OCI-LY1 (cell line): ENCODE results near the gene NPVF.

ENCODE experiments used
- EZH2 ChIP-seq: fragments of 200-600 bp; sonication (generic), shearing (Covaris generic); IDR thresholded peaks from 2 replicates; pipeline ENCODE4 v1.8.0; 2017; ENCODE audit warnings: borderline replicate concordance, mixed run types, mild to moderate bottlenecking, antibody characterized with exemption, low read length, moderate library complexity, mixed read lengths
- TF ChIP-seq, protein P1 (sequence below): fragments of 200-600 bp; sonication (generic), shearing (Covaris generic); IDR thresholded peaks from 2 replicates; pipeline ENCODE4 v1.5.1; 2017; ENCODE audit warnings: mild to moderate bottlenecking, antibody characterized with exemption, low read length, moderate library complexity, mixed read lengths

DNA sequence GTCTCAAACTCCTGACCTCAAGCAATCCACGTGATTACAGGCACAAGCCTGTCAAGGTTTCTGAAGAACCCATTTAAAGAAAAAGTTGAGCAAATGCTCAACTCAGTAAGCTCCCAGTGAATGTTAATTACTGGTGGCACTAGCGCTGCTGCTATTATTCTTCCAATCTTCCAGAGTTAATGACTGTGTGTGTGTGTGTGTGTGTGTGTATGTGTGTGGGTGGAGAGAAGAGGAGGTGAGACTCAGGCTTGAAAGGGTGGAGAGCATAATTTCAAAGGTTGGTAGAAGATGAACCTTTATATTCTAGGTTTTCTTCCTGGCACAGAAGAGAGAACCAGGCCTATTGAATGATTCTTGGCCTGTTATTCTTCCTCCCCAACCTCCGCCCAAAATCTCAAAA is 11.6 kb upstream of the NPVF start:
- TF ChIP-seq, protein P1, sequence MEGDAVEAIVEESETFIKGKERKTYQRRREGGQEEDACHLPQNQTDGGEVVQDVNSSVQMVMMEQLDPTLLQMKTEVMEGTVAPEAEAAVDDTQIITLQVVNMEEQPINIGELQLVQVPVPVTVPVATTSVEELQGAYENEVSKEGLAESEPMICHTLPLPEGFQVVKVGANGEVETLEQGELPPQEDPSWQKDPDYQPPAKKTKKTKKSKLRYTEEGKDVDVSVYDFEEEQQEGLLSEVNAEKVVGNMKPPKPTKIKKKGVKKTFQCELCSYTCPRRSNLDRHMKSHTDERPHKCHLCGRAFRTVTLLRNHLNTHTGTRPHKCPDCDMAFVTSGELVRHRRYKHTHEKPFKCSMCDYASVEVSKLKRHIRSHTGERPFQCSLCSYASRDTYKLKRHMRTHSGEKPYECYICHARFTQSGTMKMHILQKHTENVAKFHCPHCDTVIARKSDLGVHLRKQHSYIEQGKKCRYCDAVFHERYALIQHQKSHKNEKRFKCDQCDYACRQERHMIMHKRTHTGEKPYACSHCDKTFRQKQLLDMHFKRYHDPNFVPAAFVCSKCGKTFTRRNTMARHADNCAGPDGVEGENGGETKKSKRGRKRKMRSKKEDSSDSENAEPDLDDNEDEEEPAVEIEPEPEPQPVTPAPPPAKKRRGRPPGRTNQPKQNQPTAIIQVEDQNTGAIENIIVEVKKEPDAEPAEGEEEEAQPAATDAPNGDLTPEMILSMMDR, result no peak
- TF ChIP-seq EZH2, result no peak
